ENCODE results near the gene ENO2.
A peak's percentile ranks its signal among the peaks of the same experiment; 100 is the strongest.

ENO2 gene

GRCh38 chr12:6961695-6962284, 47.4 kb downstream of the ENO2 start:
- H3K4me3 ChIP-seq (ENCODE audit: control insufficient read depth, low read depth, low read length) = no peak overlapping the region
- DNase-seq (ENCODE audit: low read depth) = no peak
- TF ChIP-seq, protein P1, sequence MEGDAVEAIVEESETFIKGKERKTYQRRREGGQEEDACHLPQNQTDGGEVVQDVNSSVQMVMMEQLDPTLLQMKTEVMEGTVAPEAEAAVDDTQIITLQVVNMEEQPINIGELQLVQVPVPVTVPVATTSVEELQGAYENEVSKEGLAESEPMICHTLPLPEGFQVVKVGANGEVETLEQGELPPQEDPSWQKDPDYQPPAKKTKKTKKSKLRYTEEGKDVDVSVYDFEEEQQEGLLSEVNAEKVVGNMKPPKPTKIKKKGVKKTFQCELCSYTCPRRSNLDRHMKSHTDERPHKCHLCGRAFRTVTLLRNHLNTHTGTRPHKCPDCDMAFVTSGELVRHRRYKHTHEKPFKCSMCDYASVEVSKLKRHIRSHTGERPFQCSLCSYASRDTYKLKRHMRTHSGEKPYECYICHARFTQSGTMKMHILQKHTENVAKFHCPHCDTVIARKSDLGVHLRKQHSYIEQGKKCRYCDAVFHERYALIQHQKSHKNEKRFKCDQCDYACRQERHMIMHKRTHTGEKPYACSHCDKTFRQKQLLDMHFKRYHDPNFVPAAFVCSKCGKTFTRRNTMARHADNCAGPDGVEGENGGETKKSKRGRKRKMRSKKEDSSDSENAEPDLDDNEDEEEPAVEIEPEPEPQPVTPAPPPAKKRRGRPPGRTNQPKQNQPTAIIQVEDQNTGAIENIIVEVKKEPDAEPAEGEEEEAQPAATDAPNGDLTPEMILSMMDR (IDR thresholded peaks at IDR 0.05; ENCODE audit: control insufficient read depth, insufficient read depth, low read depth, low read length, missing control alignments) = peak; percentile 55

GRCh38 chr12:6962285-6963015, 48.1 kb downstream of the ENO2 start:
- no peak overlapping the region for H3K4me3 ChIP-seq (ENCODE audit: control insufficient read depth, low read depth, low read length)

GRCh38 chr12:6963016-6963731, 48.8 kb downstream of the ENO2 start:
- TF ChIP-seq, protein P1 (IDR thresholded peaks at IDR 0.05; ENCODE audit: control insufficient read depth, insufficient read depth, low read depth, low read length, missing control alignments) = no peak
- DNase-seq (ENCODE audit: low read depth) = no peak
- H3K4me3 ChIP-seq (ENCODE audit: control insufficient read depth, low read depth, low read length) = no peak overlapping the region

More at GRCh38 chr12:6962285-6963015, 48.1 kb downstream of the ENO2 start:
- TF ChIP-seq, protein P1 (IDR thresholded peaks at IDR 0.05; ENCODE audit: control insufficient read depth, insufficient read depth, low read depth, low read length, missing control alignments) = no peak
- DNase-seq (ENCODE audit: low read depth) = no peak

GRCh38 chr12:6963791-6964413, 49.5 kb downstream of the ENO2 start:
- no peak for DNase-seq (ENCODE audit: low read depth)
- H3K4me3 ChIP-seq (ENCODE audit: control insufficient read depth, low read depth, low read length) = no peak overlapping the region
- TF ChIP-seq, protein P1 (IDR thresholded peaks at IDR 0.05; ENCODE audit: control insufficient read depth, insufficient read depth, low read depth, low read length, missing control alignments) = no peak

GRCh38 chr12:6964605-6965025, 50.2 kb downstream of the ENO2 start:
- DNase-seq (ENCODE audit: low read depth) = no peak
- no peak overlapping the region for H3K4me3 ChIP-seq (ENCODE audit: control insufficient read depth, low read depth, low read length)
- TF ChIP-seq, protein P1 (IDR thresholded peaks at IDR 0.05; ENCODE audit: control insufficient read depth, insufficient read depth, low read depth, low read length, missing control alignments) = no peak

- TF ChIP-seq, protein P1 (IDR thresholded peaks at IDR 0.05; ENCODE audit: control insufficient read depth, insufficient read depth, low read depth, low read length, missing control alignments) = peak; percentile 94
- DNase-seq (ENCODE audit: low read depth) = peak; percentile 55
- H3K4me3 ChIP-seq (ENCODE audit: control insufficient read depth, low read depth, low read length) = no peak overlapping the region
Observed at GRCh38 chr12:6965026-6965661, 50.8 kb downstream of the ENO2 start.

Data from AG09309 (cell line).